GM18517 (cell line): ENCODE results near the gene TAF13.
"Not testable (repeated sequence)": the region's sequence is repeated elsewhere in the genome, so short reads cannot be mapped to it uniquely, and the experiment has no call there.

Experiments used
- ATAC-seq: cut with Tn5 transposase; IDR thresholded peaks from one replicate; pipeline ENCODE4 v1.9.1; 2021; ENCODE audit warnings: mild to moderate bottlenecking, moderate library complexity; ENCODE audit not compliant: unreplicated experiment

TAF13 gene

GRCh38 chr1:109048335-109048734 lies 27.5 kb downstream of the TAF13 start:
- ATAC-seq, result no peak

- ATAC-seq, result no peak
Observed at GRCh38 chr1:109047339-109047738, 28.5 kb downstream of the TAF13 start.

GRCh38 chr1:109046671-109047070 lies 29.1 kb downstream of the TAF13 start:
- no peak for ATAC-seq

- ATAC-seq, result no peak
Observed at GRCh38 chr1:109045595-109045994, 30.2 kb downstream of the TAF13 start.

GRCh38 chr1:109041621-109042468 lies 34.0 kb downstream of the TAF13 start, which contains the start of gene WDR47:
Gene WDR47 (minus strand): TSS chr1:109042102. CDS start chr1:109023512, 18,590 bp downstream.
- ATAC-seq, result peak; percentile 94

GRCh38 chr1:109040989-109041620 lies 34.7 kb downstream of the TAF13 start:
- peak; percentile 28 for ATAC-seq

- ATAC-seq, result no peak
Observed at GRCh38 chr1:109040627-109040988, 35.2 kb downstream of the TAF13 start.

GRCh38 chr1:109034382-109034781 lies 41.4 kb downstream of the TAF13 start:
- no peak for ATAC-seq

- not testable (repeated sequence) for ATAC-seq
Observed at GRCh38 chr1:109029493-109029892, 46.3 kb downstream of the TAF13 start.

GRCh38 chr1:109027841-109028240 lies 48.0 kb downstream of the TAF13 start:
- no peak for ATAC-seq

GRCh38 chr1:109025694-109026093 lies 50.1 kb downstream of the TAF13 start:
- ATAC-seq, result no peak

GRCh38 chr1:109024646-109025045 lies 51.2 kb downstream of the TAF13 start:
- no peak for ATAC-seq

- no peak for ATAC-seq
Observed at GRCh38 chr1:109020693-109021257, 55.0 kb downstream of the TAF13 start.

- not testable (repeated sequence) for ATAC-seq
Observed at GRCh38 chr1:109017719-109018118, 58.1 kb downstream of the TAF13 start.

- no peak for ATAC-seq
Observed at GRCh38 chr1:109017134-109017533, 58.7 kb downstream of the TAF13 start.
